ENCODE data around the gene CACNA1C.

CACNA1C gene

DNA sequence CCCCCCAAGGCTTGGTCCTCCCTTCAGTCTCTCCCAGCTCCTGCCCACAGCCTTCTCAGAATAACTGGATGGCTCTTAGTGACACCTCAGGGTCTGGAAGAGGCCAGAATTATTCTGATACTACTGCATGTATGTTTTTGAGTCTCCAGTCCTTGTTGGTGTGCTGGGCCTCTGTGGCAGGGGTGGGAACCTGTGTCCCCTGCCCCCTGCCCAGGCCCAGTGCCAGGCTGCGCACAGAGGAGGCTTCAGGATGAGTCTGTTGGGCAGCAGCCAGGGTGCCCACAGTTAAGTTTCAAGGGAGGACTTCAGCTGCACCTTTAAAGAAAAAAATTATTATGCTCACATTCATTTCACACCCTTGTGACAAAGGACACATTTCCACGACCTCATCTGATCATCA, 348.3 kb downstream of the CACNA1C start:
- no peak for DNase-seq

DNA sequence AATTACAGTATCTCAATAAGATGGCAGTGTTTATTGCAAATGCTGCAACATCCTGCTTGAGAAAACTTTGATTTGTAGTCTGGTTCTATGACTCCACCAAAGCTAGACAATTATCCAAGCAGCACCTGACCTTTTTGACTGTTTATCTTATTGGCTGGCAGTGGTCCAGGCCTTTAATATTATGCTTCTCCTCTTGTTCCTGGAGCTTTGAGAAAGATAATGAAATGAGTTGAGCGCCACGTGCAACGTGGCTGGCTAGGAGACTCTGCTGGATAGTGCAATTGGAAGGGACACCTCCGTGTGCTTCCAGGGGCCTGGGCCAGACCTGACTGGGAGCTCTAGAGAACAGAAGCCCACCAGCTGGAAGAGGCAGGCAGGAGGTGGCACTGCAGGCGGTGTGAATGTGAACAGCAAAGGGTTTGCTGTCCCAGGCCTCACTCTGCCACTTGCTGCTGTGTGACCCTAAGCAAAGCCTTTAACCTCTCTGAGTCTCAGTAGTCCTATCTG, 349.3 kb downstream of the CACNA1C start:
- no peak for DNase-seq

DNA sequence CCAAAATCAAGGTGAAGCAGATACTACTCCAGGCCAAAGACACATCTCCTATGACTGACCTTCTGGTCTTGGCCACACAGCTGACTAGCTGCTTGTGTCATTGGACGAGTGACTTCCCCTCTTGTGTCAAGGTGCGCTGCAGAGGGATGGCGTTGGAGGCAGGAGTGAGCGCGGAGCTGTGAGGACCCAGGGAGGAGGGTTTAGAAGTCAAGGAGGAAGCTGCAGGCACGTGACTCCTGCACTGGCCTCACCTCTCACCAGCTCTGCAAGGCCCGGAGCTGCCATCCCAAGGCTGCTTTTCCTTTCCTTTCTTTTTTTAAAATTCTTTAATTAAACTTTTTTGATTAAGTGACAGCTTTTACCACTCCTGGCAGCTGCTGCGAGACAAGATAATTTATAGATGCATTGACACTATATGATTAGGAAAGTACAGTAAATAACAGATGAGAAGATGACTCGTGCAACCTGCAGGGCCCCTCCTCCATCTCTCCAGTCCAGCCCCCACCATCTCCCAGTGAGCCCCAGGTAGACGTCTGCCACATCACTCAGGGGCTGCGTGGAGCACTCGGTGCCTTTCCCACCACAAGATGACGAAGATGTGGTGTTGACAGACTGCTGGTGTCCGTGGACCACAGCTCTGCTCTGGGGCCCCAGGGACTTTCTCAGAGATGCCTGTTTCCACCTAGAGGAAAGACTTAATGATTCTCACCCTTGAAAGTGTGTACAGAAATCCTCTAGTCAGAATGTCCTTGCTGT, 350.6 kb downstream of the CACNA1C start:
- no peak for DNase-seq

DNA sequence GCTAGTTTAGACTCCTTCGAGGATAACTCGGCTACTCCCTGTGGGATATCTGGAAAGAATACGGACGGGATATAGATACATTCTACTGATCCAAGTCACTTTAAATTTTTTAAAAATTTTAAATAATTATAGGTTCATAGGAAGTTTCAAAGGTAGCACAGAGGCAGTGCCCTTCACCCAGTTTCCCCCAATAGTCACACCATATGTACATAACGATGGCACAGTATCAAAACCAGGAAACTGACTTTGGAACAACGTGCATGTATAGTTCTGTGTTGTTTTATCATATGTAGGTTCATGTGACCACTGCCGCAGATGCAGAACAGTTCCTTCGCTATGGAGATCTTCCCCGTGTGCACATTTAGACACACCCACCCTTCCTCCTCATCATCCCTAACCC, 352.3 kb downstream of the CACNA1C start:
- no peak for DNase-seq

DNA sequence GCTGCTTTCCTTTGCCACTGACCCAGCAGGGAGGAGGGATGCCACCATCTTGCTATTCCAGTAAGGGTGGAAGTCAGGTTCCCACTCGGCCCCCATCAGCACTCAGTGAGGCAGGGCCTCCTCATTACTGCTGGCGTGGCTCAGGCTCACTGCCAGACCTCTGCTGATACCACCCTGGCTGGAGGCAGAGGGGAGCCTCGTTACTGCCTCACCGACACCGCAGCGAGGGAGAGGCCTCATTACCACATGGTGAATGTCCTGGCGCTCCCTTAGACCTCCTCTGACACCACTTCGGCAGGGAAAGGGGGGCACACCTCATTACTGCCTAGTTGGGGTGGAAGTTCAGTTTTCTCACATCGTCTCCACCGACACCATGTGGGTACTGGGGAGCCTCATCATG, 354.1 kb downstream of the CACNA1C start:
- no peak for DNase-seq

DNA sequence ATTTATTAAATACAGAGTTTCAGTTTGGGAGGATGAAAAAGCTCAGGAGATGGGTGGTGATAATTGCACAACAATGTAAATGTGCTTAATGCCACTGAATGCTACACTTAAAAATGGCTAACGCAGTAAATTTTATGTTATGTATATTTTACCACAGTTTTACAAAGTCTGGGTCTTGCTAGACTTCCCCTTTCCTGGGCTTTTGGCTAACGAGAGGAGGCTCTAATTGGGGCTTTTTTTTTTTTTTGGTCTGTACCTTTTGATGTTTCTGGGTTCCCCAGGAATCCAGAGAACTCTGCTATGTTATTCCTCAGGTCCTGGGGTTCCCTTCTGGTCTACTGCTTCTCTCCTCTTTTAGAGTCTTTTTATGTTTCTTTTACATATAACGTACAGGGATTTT, 355.5 kb downstream of the CACNA1C start:
- DNase-seq: no peak

DNA sequence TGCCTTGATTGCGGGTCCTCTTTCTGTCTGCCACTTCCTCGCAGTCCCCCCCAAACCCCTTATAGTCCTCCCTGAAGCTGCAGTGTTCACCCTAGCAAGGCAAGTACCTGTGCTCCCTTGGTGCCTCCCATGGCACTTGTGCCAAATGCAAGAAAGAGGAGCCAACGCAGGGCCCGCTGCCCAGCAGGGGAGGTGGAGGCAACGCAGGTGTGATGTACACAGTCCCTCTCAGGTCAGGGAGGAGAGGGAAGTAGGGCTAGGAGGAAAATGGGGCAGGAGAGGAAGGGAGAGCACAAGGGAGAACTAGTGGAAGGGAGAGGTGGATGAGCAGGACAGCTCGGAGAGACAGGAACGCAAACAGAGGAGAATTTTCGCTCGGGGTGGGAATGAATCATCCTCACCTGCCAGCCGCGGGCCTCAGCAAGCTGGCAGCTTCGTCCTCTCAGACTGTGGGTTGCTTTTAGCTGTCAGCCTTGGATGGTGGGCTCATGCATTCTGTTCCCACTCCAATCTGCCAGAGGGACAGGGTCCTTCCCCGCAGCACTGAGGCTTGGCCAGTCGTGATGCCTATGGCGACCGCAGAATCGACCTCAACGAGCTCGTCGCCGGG, 357.0 kb downstream of the CACNA1C start:
- DNase-seq: no peak

DNA sequence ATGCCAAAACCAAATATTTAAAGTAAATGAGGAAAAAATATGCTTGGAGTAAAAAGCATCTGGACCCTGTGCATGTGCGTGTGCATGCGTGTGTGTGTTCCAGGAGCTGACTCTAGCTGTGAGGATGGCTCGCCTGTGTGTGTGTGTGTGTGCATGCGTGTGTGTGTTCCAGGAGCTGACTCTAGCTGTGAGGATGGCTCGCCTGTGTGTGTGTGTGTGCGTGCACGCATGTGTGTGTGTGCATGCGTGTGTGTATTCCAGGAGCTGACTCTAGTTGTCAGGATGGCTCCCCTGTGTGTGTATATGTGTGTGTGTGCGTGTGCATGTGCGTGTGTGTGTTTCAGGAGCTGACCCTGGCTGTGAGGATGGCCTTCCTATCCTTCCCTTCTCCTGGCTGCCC, 357.7 kb downstream of the CACNA1C start:
- no peak for DNase-seq

DNA sequence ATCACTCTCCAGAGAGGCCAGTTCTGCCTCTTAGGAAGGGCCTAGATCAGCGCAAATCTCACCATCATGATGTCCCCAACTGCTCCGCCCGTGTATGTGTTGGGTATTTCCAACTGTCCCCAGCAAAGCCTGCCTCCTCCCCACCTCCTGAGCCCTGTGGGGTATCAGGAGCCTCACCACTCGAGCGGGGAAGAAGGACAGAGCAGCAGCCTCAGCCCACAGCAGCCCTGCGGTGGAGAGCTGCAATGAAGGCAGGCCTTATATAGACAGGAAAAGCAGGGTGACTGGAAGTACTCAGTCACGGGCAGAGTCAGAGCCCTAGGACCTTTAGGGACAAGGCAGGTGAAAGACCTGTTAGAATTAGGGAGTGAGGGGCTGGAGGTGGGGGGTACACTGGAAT, 358.2 kb downstream of the CACNA1C start:
- no peak for DNase-seq

DNA sequence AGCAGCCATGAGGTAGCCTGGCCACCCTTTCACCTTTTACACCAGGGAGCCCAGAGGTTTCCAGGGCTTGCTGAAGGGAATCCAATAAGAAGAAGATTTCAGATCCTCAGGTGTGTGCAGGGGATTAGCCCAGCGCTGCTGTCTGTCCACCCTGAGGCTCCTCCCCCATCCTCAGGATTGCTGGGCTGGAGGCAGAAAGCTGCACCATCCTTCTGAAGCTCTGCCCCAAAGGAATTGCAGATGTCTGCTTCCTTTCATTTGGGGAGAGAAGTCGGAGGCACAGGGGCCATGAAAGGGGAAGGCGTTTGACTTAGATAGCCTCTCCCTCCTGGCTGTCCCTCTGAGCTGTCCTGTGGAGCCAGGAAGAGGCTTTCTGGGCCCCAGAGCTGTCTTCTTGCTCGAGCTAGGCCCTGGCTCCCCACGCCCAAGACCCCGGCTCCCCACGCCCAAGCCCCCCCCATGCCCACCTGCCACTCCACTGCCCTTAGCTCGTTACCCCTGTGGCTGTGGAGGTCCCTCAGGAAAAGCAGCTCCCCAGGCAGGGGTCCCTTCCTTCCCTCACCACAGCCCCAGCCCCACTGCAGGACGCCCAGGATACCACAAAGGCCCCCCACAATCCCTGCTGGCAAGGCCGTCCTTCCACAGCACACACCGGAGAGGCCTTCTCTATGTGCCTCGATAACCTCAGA, 359.0 kb downstream of the CACNA1C start:
- DNase-seq: no peak

DNA sequence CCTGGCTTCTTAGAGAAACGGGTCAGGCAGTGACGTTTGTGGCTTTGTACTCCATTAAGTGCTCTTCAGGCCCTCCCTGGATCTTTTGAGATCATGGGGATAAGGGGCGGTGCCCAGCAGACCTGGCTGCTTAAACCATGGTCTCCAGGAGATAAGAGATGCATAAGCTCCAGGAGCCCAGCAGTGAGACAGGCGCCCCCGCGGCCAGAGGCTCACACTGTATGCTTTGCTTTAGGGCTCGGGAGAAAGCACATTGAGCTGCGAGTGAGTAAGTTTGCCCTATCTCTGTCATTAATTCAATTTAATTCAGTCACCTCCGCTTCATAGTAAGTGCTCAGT, 359.5 kb downstream of the CACNA1C start:
- DNase-seq: no peak

DNA sequence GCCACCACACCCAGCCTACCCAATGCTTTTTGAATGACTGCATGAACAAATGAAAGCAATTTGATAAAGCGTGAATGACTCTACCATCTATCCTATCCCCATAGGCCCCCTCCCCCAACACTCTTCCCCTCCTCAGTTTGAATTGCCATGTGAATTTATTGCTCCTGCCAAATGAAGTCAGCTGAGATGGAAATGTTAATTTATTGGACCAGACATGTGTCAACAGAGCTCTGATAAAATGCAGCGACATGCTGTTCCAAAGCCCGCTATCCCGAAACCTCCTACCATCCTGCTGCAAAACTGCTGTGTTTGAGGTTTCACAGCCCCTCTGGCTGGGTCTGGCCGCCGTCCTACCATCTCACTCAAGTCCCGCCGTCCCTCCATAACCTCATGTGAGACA, 360.5 kb downstream of the CACNA1C start:
- no peak for DNase-seq

DNA sequence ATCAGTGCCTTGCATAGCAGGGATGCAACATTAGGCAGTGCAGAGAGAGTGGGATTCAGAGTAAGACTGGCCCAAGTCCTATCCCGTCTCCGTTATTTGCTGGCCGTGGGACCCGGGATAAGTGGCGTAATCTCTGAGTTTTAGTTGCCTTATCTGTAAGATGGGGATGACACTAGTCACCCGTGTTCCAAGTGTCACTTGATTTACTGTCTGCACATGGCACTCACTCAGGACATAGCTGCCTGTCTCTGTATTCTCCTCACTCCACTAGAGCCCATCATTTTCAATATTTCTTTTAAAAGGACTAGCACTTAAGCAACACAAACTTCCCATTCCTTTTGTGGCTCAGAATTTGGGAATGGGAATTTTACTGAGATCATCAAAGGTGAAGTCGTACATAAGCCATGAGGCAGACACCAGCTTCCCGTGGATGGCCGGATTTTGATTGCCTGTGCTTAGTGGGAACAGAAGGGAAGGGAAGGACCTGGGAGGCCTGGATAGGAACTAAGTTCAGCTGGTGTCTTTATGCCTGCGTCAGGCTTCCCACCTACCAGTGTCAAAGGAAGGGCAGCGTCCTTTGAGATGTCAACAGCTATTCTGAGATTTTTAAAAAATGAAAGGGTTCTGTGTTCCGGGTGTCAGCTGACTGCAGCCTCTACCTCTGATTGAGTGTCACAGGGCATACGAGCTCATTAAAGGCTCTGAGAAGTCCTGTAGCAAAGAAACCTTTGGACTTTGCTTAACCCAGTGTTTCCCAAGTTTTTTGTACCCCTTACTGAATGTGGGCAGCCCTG, 361.4 kb downstream of the CACNA1C start:
- DNase-seq: no peak

DNA sequence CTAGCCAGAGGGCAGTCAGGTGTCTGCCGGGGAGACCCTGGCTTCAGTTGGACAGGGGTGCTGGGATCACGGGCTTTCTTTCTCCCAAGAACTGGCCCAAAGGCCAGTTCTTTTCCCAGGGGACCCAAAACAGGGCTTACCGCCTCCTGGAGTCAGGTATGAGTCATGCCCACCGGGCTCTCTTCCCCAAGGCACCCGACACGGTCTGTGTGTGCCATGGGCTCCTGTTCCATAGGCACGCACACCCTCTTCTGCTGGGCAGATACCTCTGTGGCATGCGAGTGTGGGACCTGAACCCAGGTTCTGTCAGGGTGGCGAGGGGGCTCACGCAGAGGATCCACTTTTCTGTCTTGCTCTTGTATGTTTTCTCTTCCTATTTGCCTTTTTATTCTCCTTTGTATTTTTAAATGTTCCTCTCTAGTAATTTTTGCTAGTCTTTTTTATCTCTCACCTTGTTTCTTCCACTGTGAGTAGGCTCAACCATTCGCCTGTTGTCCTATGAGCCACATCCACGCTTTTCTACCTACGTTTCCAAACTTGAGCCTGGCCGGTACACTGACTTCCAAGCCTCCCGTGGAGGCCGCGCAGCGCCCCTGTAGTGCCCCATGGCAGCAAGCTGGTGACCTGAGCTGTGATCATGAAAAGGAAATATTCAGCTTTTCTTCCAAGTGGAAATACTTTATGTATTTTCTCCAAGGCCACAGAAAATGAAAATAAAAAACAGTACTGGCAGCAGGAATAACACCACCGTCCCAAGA, 362.2 kb downstream of the CACNA1C start:
- DNase-seq: no peak

DNA sequence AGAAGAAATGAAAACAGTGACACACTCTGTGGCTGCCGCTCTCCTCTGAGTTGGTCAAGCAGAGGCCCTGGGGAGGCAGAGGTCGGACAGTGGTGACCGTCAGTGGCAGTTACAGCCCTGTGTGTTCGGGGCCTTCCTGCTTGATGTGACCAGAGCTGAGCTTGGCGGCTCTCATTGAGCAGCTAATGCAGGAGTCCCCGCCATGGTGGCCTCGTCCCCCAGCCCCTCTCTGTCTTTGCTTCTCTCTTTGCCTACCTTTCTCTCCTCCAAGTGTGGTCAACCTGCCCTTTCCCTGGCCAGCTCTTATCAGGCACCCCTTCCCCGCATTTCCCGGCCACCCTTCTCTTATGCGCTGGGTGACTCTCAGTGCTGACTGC, 362.8 kb downstream of the CACNA1C start:
- no peak for DNase-seq

DNA sequence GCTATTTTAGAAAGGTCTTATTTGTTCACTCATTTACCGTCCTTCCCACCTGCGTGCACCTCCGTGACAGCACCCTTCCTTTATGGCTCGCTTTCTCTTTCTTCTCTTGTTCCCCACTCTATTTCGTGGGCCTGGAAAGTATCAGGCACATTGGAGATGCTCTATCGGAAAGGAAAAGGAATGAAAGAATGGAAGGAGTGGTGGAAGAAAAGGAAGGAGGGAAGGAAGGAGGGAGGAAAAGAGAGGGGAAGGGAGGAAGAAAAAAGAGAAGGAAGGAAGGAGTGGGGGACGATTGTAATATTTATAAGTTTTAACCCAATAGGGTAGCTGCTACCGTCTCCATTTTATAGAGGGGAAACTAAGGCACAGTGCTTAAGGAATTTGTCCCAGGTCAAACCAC, 363.4 kb downstream of the CACNA1C start:
- DNase-seq: no peak

DNA sequence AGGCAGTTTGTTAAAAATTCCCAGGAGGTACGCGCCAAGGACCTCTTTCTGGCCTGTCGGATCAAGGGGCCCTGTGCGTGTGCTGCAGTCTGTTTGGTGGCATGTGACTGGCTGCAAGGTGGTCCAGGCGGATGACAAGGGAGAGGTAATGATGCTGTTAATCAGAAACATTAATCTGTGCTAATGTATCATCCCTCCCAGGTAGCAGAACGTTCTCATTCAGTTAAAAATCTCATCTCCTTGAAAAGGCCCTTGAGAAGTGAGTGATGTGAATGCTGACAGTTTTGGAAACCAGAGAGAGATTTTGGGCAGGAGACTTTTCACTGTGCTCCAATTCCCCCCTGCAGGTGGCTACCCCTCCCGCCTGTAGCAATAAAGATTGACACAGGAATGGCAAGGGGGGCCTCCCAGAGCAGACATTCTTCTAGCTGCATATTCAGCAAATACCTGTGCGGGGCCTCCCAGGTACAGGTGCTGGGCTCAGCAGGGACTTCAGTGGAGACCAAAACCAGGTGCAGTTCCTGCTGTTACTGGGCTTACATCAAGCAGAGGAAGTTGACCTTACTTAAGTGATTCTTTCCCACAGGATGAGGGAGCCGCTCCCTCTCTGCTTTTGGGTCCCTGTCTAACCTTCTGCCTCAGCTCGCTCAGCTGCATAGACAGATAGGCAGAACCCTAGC, 364.8 kb downstream of the CACNA1C start:
- DNase-seq: no peak

DNA sequence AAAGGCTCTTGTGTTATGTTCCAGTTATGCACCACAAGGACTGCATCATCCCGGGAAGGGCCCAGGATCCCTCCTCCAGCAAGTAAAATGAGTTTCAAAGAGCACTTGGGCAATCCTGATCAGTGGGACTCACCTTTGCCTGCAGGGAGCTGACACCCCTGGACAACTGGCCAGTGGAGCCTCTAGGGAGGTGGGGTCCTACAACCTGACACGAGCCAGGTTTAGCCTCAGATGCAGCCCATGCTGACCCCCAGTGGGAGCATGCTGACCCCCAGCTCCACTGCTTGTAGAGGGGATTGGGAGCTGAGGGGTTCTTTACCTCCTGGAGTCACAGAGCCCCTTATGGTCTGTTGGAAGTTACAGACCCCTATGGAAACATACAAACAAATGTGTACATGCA, 365.8 kb downstream of the CACNA1C start:
- DNase-seq: no peak

DNA sequence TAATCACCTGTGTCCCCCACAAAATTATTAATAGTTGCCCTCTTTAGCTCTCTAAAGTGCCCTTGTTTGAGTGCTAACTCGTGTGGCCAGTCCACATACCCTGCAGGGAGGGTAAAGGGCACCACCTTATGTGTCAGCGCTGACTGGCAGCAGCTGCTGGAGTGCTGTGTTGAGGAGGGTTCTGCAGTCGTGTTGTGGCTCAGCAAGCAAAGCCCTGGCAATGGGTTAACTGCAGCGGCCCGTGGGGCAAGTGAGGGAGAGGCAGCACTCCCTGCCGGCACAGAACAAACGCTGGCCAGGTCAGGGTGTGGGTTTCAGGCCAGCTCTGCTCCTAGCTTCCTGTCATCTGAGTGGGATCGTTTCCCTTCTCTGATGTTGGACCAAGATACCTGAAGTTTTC, 369.8 kb downstream of the CACNA1C start:
- DNase-seq: no peak

DNA sequence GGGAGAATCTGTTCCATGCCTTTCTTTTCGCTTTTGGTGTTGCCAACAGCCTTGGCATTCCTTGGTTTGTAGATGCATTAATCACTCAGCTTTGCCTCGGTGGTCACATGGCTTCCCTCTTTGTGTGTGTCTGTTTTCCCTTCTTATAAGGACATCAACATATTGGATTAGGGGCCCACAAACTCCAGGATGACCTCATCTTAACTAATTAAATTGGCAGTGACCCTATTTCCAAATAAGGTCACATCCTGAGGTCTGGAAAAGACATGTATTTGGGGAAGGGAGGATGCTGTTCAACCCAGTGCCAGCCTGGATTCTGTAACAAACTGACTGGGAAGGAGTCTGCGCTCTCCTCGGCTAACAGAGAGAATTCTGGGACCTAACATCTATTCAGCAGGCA, 376.2 kb downstream of the CACNA1C start:
- no peak for DNase-seq

DNA sequence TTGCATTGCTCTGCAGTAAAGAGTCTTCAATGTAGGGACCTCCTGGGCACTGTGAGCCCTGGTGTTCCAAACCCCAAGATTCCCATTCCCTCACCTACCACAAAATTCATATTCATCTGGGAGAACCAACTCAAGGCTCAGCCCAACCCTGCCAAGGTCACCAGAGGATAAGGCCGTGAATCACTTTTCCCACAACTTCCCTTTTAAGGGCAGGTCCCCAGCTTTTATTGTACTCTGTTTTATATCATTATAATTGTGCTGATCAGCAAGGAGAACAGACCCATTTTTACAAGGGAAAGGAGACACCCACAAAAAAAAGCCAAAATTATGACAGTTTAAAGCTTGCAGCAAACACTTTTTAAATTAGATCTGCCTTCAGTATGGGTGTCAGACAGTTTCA, 379.0 kb downstream of the CACNA1C start:
- DNase-seq: no peak

DNA sequence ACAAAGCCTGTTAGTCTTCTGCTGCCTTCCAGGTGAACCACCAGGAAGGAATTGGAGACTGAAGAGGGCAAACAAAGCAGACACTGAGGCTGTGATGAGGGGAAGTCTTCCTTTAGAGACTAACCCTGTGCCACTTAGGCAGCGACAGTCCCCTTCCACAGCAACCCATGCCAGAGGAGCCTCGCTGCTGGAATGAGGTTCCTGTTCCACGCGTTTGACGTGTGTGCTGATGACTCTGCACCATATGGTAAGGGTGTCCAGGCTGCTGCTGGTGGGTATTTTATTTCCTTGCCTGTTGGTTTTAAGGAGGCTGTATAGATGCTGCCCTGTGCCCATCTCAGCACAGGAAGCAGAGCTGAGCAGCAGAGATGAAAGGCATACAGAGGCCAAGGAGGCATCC, 380.1 kb downstream of the CACNA1C start:
- DNase-seq: no peak

Measured in stimulated activated CD4-positive, alpha-beta T cell treated with anti-CD3 and anti-CD28 coated beads, Interleukin-4, amount 100 ng/mL, for 1 hour (primary cell).